SH-SY5Y (cell line): ENCODE measurements around the gene SH2D5.

Source experiments
- GATA2 ChIP-seq: IDR thresholded peaks from 2 replicates; pipeline ENCODE4 v1.6.1; 2011; ENCODE audit warnings: mild to moderate bottlenecking, low read depth, low read length
- GATA3 ChIP-seq: IDR thresholded peaks from 2 replicates; pipeline ENCODE4 v1.6.1; 2011; ENCODE audit warnings: low read depth, mild to moderate bottlenecking, low read length, moderate library complexity

DNA sequence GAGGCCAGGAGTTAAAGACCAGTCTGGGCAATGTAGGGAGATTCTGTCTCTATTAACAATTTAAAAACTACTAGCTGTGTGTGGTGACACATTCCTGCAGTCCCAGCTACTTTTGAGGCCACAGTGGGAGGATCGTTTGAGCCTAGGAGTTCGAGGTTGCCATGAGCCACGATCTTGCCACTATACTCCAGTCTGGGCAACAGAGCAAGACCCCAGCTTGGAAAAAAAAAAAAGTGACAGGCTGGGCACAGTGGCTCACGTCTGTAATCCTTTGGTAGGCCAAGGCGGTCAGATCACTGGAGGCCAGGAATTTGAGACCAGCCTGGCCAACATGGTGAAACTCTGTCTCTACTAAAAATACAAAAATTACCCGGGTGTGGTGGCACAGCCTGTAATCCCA lies 27.8 kb upstream of the SH2D5 start:
- no peak for TF ChIP-seq GATA3
- no peak for TF ChIP-seq GATA2
